ENCODE measurements around the gene GRHL3.

The GRHL3 gene

DNA sequence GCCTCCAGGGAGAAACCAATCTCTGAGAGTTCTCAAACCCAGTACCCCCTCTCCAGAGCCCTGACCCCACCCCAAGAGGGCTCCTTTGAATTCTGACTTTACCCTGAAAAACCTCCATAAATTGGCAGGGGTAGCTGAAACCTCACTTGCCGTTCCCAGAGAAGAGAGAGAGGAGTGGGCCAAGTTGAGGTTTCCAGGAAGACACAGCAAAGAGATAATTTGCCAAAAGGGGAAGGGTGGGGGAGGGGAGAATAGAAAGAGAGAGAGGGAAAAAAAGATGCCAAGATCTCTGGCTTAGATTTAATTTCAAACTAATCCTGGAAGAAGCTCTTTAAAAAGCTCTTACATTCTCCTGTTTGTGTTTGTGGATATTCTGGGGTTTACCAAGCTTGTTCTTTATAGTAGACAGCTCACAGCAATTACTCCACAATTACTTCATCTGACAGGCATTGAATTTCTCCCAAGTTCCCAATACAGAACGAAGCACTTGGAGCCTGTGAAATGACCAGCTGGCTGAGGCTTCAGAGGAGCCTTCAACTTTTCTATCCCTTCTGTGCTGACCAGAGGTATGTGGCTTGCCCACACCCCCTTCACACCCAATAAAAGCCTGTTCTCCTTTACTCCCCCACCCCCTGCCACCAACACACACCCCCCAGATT is 1.1 kb upstream of the GRHL3 start:
- H3K18ac ChIP-seq (ENCODE audit: low read length): no peak overlapping the region
- H3K14ac ChIP-seq (ENCODE audit: low read length): no peak overlapping the region
- no peak overlapping the region for H2AK5ac ChIP-seq (ENCODE audit: low read length)
- no peak overlapping the region for H3K9ac ChIP-seq (ENCODE audit: low read length)
- no peaks in the 10 kb centered on the region for H3K9me3 ChIP-seq (ENCODE audit: insufficient read depth, low read depth, low read length)
- H3K4me3 ChIP-seq (ENCODE audit: low read depth, low read length): no peak overlapping the region
- H3K79me2 ChIP-seq (ENCODE audit: control insufficient read depth, insufficient read depth, low read length, poor library complexity): peaks cover 8% of the 10 kb centered on the region
- peaks cover 19 to 41% of the 10 kb centered on the region in 2 experiments for H3K4me1 ChIP-seq (ENCODE audit: control insufficient read depth in 1 of 2, insufficient read depth in 2 of 2, low read length in 2 of 2)
- H3K4me2 ChIP-seq (ENCODE audit: low read length): no peak overlapping the region
- H3K79me1 ChIP-seq (ENCODE audit: low read length): peaks cover 20% of the 10 kb centered on the region
- no peak overlapping the region for H3K4ac ChIP-seq (ENCODE audit: low read depth, low read length)
- H4K91ac ChIP-seq (ENCODE audit: low read depth, low read length): no peak overlapping the region
- H3K27ac ChIP-seq (ENCODE audit: low read depth, low read length): no peak overlapping the region
- no peaks in the 10 kb centered on the region for H3K36me3 ChIP-seq (ENCODE audit: control insufficient read depth in 1 of 2, insufficient read depth in 2 of 2, low read length in 2 of 2)
- no CpG with 5 or more reads among the region's 2 CpGs for WGBS (ENCODE audit: extremely low coverage, insufficient coverage, insufficient read length)
- no peak overlapping the region for H4K12ac ChIP-seq (ENCODE audit: low read depth, low read length)
- no peak overlapping the region for H2AFZ ChIP-seq (ENCODE audit: insufficient read depth, low read length, poor library complexity)
- no peak overlapping the region for H2BK12ac ChIP-seq (ENCODE audit: low read length)
- DNase-seq: no peak
- no peak overlapping the region for H4K8ac ChIP-seq (ENCODE audit: low read depth, low read length)
- no peak overlapping the region for H2BK120ac ChIP-seq (ENCODE audit: insufficient read depth, low read length, poor library complexity)
- H3K23ac ChIP-seq (ENCODE audit: low read length): no peak overlapping the region
- no peak overlapping the region for H2BK5ac ChIP-seq (ENCODE audit: low read depth, low read length, poor library complexity)
- H3K27me3 ChIP-seq (ENCODE audit: insufficient read depth, low read length): no peaks in the 10 kb centered on the region

DNA sequence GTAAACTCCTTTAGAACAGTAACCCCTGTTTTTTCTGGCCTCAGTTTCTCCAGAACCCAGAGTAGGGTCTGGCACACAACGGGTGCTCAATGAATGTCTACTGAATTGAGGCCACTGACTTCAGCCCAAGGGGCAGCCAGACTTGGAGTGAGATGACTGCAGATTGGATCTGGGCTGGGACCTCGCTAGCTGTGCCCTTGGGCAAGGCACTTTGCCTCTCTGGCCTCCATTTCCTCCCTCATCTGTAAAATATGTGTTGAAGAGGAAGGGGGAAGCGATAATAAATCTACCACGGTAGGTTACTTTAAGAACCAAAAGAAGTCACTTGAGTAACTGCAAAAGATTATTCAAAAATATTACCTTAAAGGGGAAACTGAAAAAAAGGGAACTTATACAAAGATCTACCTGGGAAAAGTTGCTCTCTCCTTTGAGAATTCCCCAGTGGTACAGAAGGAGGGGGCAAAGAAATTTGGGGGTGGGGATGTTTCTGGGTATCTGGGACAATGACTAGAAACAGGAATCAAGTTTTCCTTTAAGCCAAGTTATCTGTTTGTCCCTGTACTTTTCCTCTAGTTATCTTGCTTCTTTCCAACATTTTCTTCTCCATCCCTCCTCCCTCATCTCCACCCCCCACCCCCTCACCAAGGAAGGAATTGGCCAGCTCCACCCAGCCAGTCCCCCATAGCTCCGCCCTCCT is 394 bp upstream of the GRHL3 start:
- Histone ChIP-seq H3K27ac (ENCODE audit: low read depth, low read length) (no peak overlapping the region), H2AFZ (ENCODE audit: insufficient read depth, low read length, poor library complexity) (no peak overlapping the region), H2BK12ac (ENCODE audit: low read length) (no peak overlapping the region), H2BK120ac (ENCODE audit: insufficient read depth, low read length, poor library complexity) (no peak overlapping the region), H3K4me3 (ENCODE audit: low read depth, low read length) (no peak overlapping the region), H3K9ac (ENCODE audit: low read length) (no peak overlapping the region), H3K79me2 (ENCODE audit: control insufficient read depth, insufficient read depth, low read length, poor library complexity) (peaks cover 8% of the 10 kb centered on the region), H3K27me3 (ENCODE audit: insufficient read depth, low read length) (no peaks in the 10 kb centered on the region), H3K4me2 (ENCODE audit: low read length) (peak overlapping the region; percentile 39), H3K23ac (ENCODE audit: low read length) (no peak overlapping the region), H3K4ac (ENCODE audit: low read depth, low read length) (no peak overlapping the region), H3K79me1 (ENCODE audit: low read length) (peaks cover 20% of the 10 kb centered on the region), H3K18ac (ENCODE audit: low read length) (no peak overlapping the region), H3K9me3 (ENCODE audit: insufficient read depth, low read depth, low read length) (no peaks in the 10 kb centered on the region), H3K4me1 (ENCODE audit: control insufficient read depth in 1 of 2, insufficient read depth in 2 of 2, low read length in 2 of 2) (peaks cover 21 to 44% of the 10 kb centered on the region in 2 experiments), H4K91ac (ENCODE audit: low read depth, low read length) (no peak overlapping the region), H2BK5ac (ENCODE audit: low read depth, low read length, poor library complexity) (no peak overlapping the region), H3K36me3 (ENCODE audit: control insufficient read depth in 1 of 2, insufficient read depth in 2 of 2, low read length in 2 of 2) (no peaks in the 10 kb centered on the region), H2AK5ac (ENCODE audit: low read length) (no peak overlapping the region), H4K8ac (ENCODE audit: low read depth, low read length) (no peak overlapping the region), H4K12ac (ENCODE audit: low read depth, low read length) (no peak overlapping the region), H3K14ac (ENCODE audit: low read length) (no peak overlapping the region)
- no peak for DNase-seq
- WGBS (ENCODE audit: extremely low coverage, insufficient coverage, insufficient read length): no CpG with 5 or more reads among the region's 5 CpGs

DNA sequence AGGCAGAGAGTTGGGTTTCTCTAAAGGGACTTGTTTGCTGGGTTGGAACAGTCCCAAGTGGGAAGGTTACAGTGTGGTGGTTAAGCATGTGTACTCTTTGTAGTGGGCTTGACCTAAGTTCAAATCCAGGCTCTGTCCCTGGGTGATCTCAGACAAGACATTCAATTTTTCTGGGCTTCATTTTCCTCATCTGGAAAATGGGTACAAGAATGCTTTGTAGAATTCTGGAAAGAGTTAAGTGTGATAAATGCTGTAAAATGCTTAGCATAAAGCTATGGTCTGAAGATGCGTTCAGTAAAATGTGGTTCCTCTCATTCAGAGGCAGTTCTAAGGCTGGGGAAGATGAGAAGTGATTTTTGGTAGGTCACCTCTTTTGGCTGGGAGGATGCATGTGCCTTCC is 805 bp downstream of the GRHL3 start:
- Histone ChIP-seq H3K79me2 (ENCODE audit: control insufficient read depth, insufficient read depth, low read length, poor library complexity) (peaks cover 8% of the 10 kb centered on the region), H4K91ac (ENCODE audit: low read depth, low read length) (peak overlapping the region; percentile 45)
- whole genome bisulfite sequencing (ENCODE audit: extremely low coverage, insufficient coverage, insufficient read length): no CpG with 5 or more reads among the region's 1 CpG

DNA sequence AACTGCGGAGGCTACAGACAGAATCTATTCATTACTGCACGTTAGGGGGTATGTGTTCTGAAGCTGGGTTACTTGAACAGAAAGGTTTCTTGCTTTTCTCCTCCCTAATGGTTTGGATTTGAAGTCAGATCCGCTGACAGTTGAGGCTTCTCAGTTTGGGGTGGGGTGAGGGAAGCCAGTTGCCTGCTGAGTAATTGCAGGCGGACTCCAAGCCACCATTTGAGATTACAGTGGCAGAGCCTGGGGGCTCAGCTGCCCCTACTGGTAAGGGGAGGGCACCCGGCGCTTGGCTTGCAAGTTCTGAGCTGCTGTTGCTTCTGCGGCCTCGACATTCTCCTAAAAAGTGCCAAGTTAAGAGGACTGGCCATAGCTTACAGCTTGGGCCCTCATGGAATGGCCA is 2.0 kb downstream of the GRHL3 start:
- Histone ChIP-seq H3K4me2 (ENCODE audit: low read length) (peak overlapping the region; percentile 75), H2BK12ac (ENCODE audit: low read length) (peak overlapping the region; percentile 7), H3K23ac (ENCODE audit: low read length) (no peak overlapping the region), H4K8ac (ENCODE audit: low read depth, low read length) (peak overlapping the region; percentile 83), H3K4me3 (ENCODE audit: low read depth, low read length) (no peak overlapping the region), H3K4me1 (ENCODE audit: control insufficient read depth in 1 of 2, insufficient read depth in 2 of 2, low read length in 2 of 2) (peaks cover 21 to 46% of the 10 kb centered on the region in 2 experiments), H3K27ac (ENCODE audit: low read depth, low read length) (peak overlapping the region; percentile 92), H3K79me1 (ENCODE audit: low read length) (peaks cover 20% of the 10 kb centered on the region), H4K12ac (ENCODE audit: low read depth, low read length) (no peak overlapping the region), H3K4ac (ENCODE audit: low read depth, low read length) (peak overlapping the region; percentile 39), H2AFZ (ENCODE audit: insufficient read depth, low read length, poor library complexity) (no peak overlapping the region), H3K27me3 (ENCODE audit: insufficient read depth, low read length) (no peaks in the 10 kb centered on the region), H2BK5ac (ENCODE audit: low read depth, low read length, poor library complexity) (peak overlapping the region; percentile 77), H3K14ac (ENCODE audit: low read length) (peak overlapping the region; percentile 31), H3K9me3 (ENCODE audit: insufficient read depth, low read depth, low read length) (no peaks in the 10 kb centered on the region), H3K9ac (ENCODE audit: low read length) (no peak overlapping the region), H2BK120ac (ENCODE audit: insufficient read depth, low read length, poor library complexity) (peak overlapping the region; percentile 84), H4K91ac (ENCODE audit: low read depth, low read length) (peak overlapping the region; percentile 87), H3K18ac (ENCODE audit: low read length) (peak overlapping the region; percentile 18), H3K79me2 (ENCODE audit: control insufficient read depth, insufficient read depth, low read length, poor library complexity) (peaks cover 8% of the 10 kb centered on the region), H2AK5ac (ENCODE audit: low read length) (peak overlapping the region; percentile 27), H3K36me3 (ENCODE audit: control insufficient read depth in 1 of 2, insufficient read depth in 2 of 2, low read length in 2 of 2) (peaks cover 0 to 2% of the 10 kb centered on the region in 2 experiments)
- no peak for DNase-seq
- no CpG with 5 or more reads among the region's 8 CpGs for WGBS (ENCODE audit: extremely low coverage, insufficient coverage, insufficient read length)

More for the DNA sequence above, 805 bp downstream of the GRHL3 start:
- Histone ChIP-seq H3K4me3 (ENCODE audit: low read depth, low read length) (no peak overlapping the region), H3K27ac (ENCODE audit: low read depth, low read length) (peak overlapping the region; percentile 5), H3K79me1 (ENCODE audit: low read length) (peaks cover 20% of the 10 kb centered on the region), H3K4me2 (ENCODE audit: low read length) (peak overlapping the region; percentile 39), H2BK120ac (ENCODE audit: insufficient read depth, low read length, poor library complexity) (peak overlapping the region; percentile 21), H4K12ac (ENCODE audit: low read depth, low read length) (no peak overlapping the region), H3K27me3 (ENCODE audit: insufficient read depth, low read length) (no peaks in the 10 kb centered on the region), H3K4me1 (ENCODE audit: control insufficient read depth in 1 of 2, insufficient read depth in 2 of 2, low read length in 2 of 2) (peaks cover 21 to 44% of the 10 kb centered on the region in 2 experiments), H3K14ac (ENCODE audit: low read length) (peak overlapping the region; percentile 3), H3K4ac (ENCODE audit: low read depth, low read length) (peak overlapping the region; percentile 29), H3K9ac (ENCODE audit: low read length) (no peak overlapping the region), H3K36me3 (ENCODE audit: control insufficient read depth in 1 of 2, insufficient read depth in 2 of 2, low read length in 2 of 2) (peaks cover 0 to 2% of the 10 kb centered on the region in 2 experiments), H3K23ac (ENCODE audit: low read length) (no peak overlapping the region), H3K9me3 (ENCODE audit: insufficient read depth, low read depth, low read length) (no peaks in the 10 kb centered on the region), H3K18ac (ENCODE audit: low read length) (peak overlapping the region; percentile 8), H2AFZ (ENCODE audit: insufficient read depth, low read length, poor library complexity) (no peak overlapping the region), H2BK12ac (ENCODE audit: low read length) (peak overlapping the region; percentile 2), H2BK5ac (ENCODE audit: low read depth, low read length, poor library complexity) (peak overlapping the region; percentile 4), H2AK5ac (ENCODE audit: low read length) (no peak overlapping the region), H4K8ac (ENCODE audit: low read depth, low read length) (no peak overlapping the region)
- no peak for DNase-seq
